Esophagus muscularis mucosa (tissue), 4 donors: ENCODE results near the gene HTT. TPM values are rescaled to one million over a fixed set of nuclear protein-coding genes. Genes with fewer than 3 reads are reported as not detected.
"Not testable (repeated sequence)": the region's sequence is repeated elsewhere in the genome, so short reads cannot be mapped to it uniquely, and the experiment has no call there.

ENCODE experiments used
- DNase-seq: peaks from one replicate; pipeline ENCODE4 v3.0.0-alpha.2; 2017; ENCODE audit errors: extremely low spot score
- H3K27ac ChIP-seq, 4 donors: fragments of 200-600 bp; sonication (generic); replicated peaks in 1 of 4; 1 replicate in 3 of 4; 2 replicates in 1 of 4; pipeline ENCODE4 v1.5.1; 2016 to 2019; ENCODE audit warnings: mild to moderate bottlenecking in 1 of 4
- H3K27me3 ChIP-seq, 4 donors: fragments of 200-600 bp; sonication (generic); one replicate each; pipeline versions ENCODE4 v1.5.1 to v1.6.0; 2016 to 2019
- H3K36me3 ChIP-seq, 4 donors: fragments of 200-600 bp; sonication (generic); one replicate each; pipeline ENCODE4 v1.5.1; 2016 to 2019
- H3K4me1 ChIP-seq, 4 donors: fragments of 200-600 bp; sonication (generic); one replicate each; pipeline ENCODE4 v1.5.1; 2016 to 2019
- H3K4me3 ChIP-seq, 4 donors: fragments of 200-600 bp; sonication (generic); 1 replicate in 2 of 4; 2 replicates in 2 of 4; pipeline ENCODE4 v1.5.1; 2016 to 2019; ENCODE audit warnings: mild to moderate bottlenecking in 4 of 4, moderate library complexity in 1 of 4
- H3K9me3 ChIP-seq, 4 donors: fragments of 200-600 bp; sonication (generic); 1 replicate in 3 of 4; 2 replicates in 1 of 4; pipeline ENCODE4 v1.5.1; 2016 to 2019
- CTCF ChIP-seq, 3 experiments: fragments of 200-600 bp in 2 of 3; fragments of 450-650 bp in 1 of 3; sonication (generic) in 2 of 3; IDR thresholded peaks; one replicate each; pipeline ENCODE4 v1.5.1; 2017 to 2019; ENCODE audit warnings: antibody characterized with exemption in 3 of 3, mild to moderate bottlenecking in 2 of 3, moderate library complexity in 1 of 3
- EP300 ChIP-seq: sonication (generic); formaldehyde crosslinking; IDR thresholded peaks from one replicate; pipeline ENCODE4 v1.6.1; 2017; ENCODE audit warnings: antibody characterized with exemption
- POLR2A ChIP-seq: fragments of 450-650 bp; IDR thresholded peaks from one replicate; pipeline ENCODE4 v1.6.1; 2017; ENCODE audit warnings: antibody characterized with exemption, moderate library complexity, mild to moderate bottlenecking, low read depth
- POLR2AphosphoS5 ChIP-seq, 2 donors: sonication (generic); formaldehyde crosslinking; IDR thresholded peaks; one replicate each; pipeline ENCODE4 v1.6.1; 2017; ENCODE audit warnings: antibody characterized with exemption in 2 of 2
- WGBS: methylation state at CpG from one replicate; pipeline ENCODE4 v1.1.5; 2018; 5-methylcytosine and 5-hydroxymethylcytosine counted together
- intact Hi-C: fragments of 100-400 bp; cut with DNase I; formaldehyde crosslinking; loops from one replicate; pipeline ENCODE4 v1.15.1; 2023
- total RNA-seq, 4 donors: library from RNA; depleted of rRNA; stranded (reverse); fragments of >200 nt; gene quantifications; one replicate each; pipeline versions ENCODE4 v1.1.0 to v1.2.1, GENCODE V29; 2016

The HTT gene
- total RNA-seq, 4 donors from 2014 or later, result 30.2 to 65.7 (median 49.3) TPM

GRCh38 chr4:3082925-3083515, 8.5 kb downstream of the HTT start:
- DNase-seq, result no peak
- 80% methylated on average over 6 of the region's 6 CpGs for WGBS
- Histone ChIP-seq H3K27me3 (no peaks in the 10 kb centered on the region), H3K36me3 (peaks cover 0 to 12% (median 7%) of the 10 kb centered on the region in 4 donors), H3K9me3 (no peaks in the 10 kb centered on the region), H3K27ac (no peak overlapping the region), H3K4me3 (no peak overlapping the region), H3K4me1 (peaks cover 0 to 45% (median 8%) of the 10 kb centered on the region in 4 donors)
- TF ChIP-seq EP300 (no peak), POLR2A (no peak), POLR2AphosphoS5 (IDR thresholded peaks at IDR 0.05) (no peak), CTCF (IDR thresholded peaks at IDR 0.05) (no peak)
- intact Hi-C loops, result no loop called here

GRCh38 chr4:3083732-3084131, 9.3 kb downstream of the HTT start:
- no peak for TF ChIP-seq EP300
- Histone ChIP-seq H3K36me3 (peaks cover 0 to 18% (median 10%) of the 10 kb centered on the region in 4 donors), H3K4me1 (peaks cover 0 to 38% (median 5%) of the 10 kb centered on the region in 4 donors), H3K27ac (no peak overlapping the region), H3K4me3 (no peak overlapping the region), H3K9me3 (no peaks in the 10 kb centered on the region), H3K27me3 (no peaks in the 10 kb centered on the region)
- intact Hi-C loops, result no loop called here
- DNase-seq, result no peak
- WGBS, result 35% methylated on average over 1 of the region's 1 CpG

GRCh38 chr4:3085948-3086670, 11.6 kb downstream of the HTT start:
- Histone ChIP-seq H3K27ac (no peak overlapping the region), H3K9me3 (no peaks in the 10 kb centered on the region), H3K4me3 (no peak overlapping the region), H3K27me3 (no peaks in the 10 kb centered on the region), H3K4me1 (peaks cover 0 to 30% (median 2%) of the 10 kb centered on the region in 4 donors), H3K36me3 (peaks cover 0 to 32% (median 22%) of the 10 kb centered on the region in 4 donors)
- WGBS, result 94% methylated on average over 10 of the region's 10 CpGs
- no peak for TF ChIP-seq POLR2AphosphoS5 (IDR thresholded peaks at IDR 0.05)
- no peak for TF ChIP-seq EP300
- no peak for TF ChIP-seq POLR2A
- no peak for TF ChIP-seq CTCF (IDR thresholded peaks at IDR 0.05)
- no peak for DNase-seq
- intact Hi-C loops, result no loop called here

- no peak for TF ChIP-seq POLR2A
- no peak for TF ChIP-seq EP300
- TF ChIP-seq POLR2AphosphoS5 (IDR thresholded peaks at IDR 0.05), result no peak
- TF ChIP-seq CTCF (IDR thresholded peaks at IDR 0.05), result no peak
- DNase-seq, result no peak
- Histone ChIP-seq H3K4me3 (no peak overlapping the region), H3K36me3 (peaks cover 0 to 42% (median 22%) of the 10 kb centered on the region in 4 donors), H3K9me3 (no peaks in the 10 kb centered on the region), H3K27ac (no peak overlapping the region), H3K4me1 (peaks cover 0 to 25% (median 2%) of the 10 kb centered on the region in 4 donors), H3K27me3 (no peaks in the 10 kb centered on the region)
- 90% methylated on average over 4 of the region's 4 CpGs for WGBS
- intact Hi-C loops, result no loop called here
These were observed 12.8 kb downstream of the HTT start for GRCh38 chr4:3087115-3087797.

- DNase-seq, result no peak
- intact Hi-C loops, result no loop called here
- no peak for TF ChIP-seq CTCF (IDR thresholded peaks at IDR 0.05)
- TF ChIP-seq POLR2A, result no peak
- no peak for TF ChIP-seq EP300
- TF ChIP-seq POLR2AphosphoS5 (IDR thresholded peaks at IDR 0.05), result no peak
- no peak overlapping the region for H3K27ac ChIP-seq
- no peak overlapping the region for H3K4me3 ChIP-seq
- H3K36me3 ChIP-seq, result peaks cover 0 to 72% (median 41%) of the 10 kb centered on the region in 4 donors
- no peaks in the 10 kb centered on the region for H3K27me3 ChIP-seq
- no peaks in the 10 kb centered on the region for H3K9me3 ChIP-seq
- WGBS, result 69% methylated on average over 5 of the region's 5 CpGs
- H3K4me1 ChIP-seq, result no peaks in the 10 kb centered on the region
These were observed 17.0 kb downstream of the HTT start for GRCh38 chr4:3091464-3091863.

- peaks cover 0 to 60% (median 39%) of the 10 kb centered on the region in 4 donors for H3K36me3 ChIP-seq
- H3K4me3 ChIP-seq, DNase-seq, H3K27me3 ChIP-seq, H3K4me1 ChIP-seq, H3K27ac ChIP-seq, intact Hi-C loops, H3K9me3 ChIP-seq: not testable (repeated sequence)
- 96% methylated on average over 28 of the region's 28 CpGs for WGBS
These were observed 20.2 kb downstream of the HTT start for GRCh38 chr4:3094701-3095100.
